Brain microvascular endothelial cell (primary cell): ENCODE results near the gene PSMD14.
A peak's percentile ranks its signal among the peaks of the same experiment; 100 is the strongest.

ENCODE experiments used
- DNase-seq: peaks from one replicate; pipeline ENCODE4 v3.0.0-alpha.2; 2020
- H3K27ac ChIP-seq: fragments of 250-450 bp; sonication (Bioruptor Pico); 2 replicates; pipeline ENCODE4 v1.5.1; 2020; ENCODE audit warnings: mild to moderate bottlenecking, moderate library complexity
- H3K27me3 ChIP-seq: fragments of 250-450 bp; sonication (Bioruptor Pico); replicated peaks from 2 replicates; pipeline ENCODE4 v1.5.1; 2020; ENCODE audit warnings: mild to moderate bottlenecking
- H3K36me3 ChIP-seq: fragments of 250-450 bp; sonication (Bioruptor Pico); replicated peaks from 2 replicates; pipeline ENCODE4 v1.5.1; 2020; ENCODE audit warnings: mild to moderate bottlenecking
- H3K4me3 ChIP-seq: 2 replicates; pipeline ENCODE4 v1.5.1; 2011; ENCODE audit warnings: low read depth, mild to moderate bottlenecking, control low read depth, low read length, moderate library complexity
- CTCF ChIP-seq: IDR thresholded peaks from 2 replicates; pipeline ENCODE4 v1.5.1; 2011; ENCODE audit warnings: low read depth, mild to moderate bottlenecking, moderate library complexity, low read length, control low read depth, inconsistent platforms; ENCODE audit errors: missing control alignments
- in situ Hi-C: cut with HindIII; loops from 2 replicates; pipeline ENCODE4 v1.10.0; 2017; ENCODE audit warnings: low sequenced_read_pairs, low pct_ligation_motif_present

Gene PSMD14

GRCh38 chr2:161370981-161371380, 62.8 kb downstream of the PSMD14 start:
- Histone ChIP-seq H3K27ac (no peak overlapping the region), H3K4me3 (no peak overlapping the region), H3K36me3 (no peaks in the 10 kb centered on the region), H3K27me3 (no peaks in the 10 kb centered on the region)
- DNase-seq = no peak
- TF ChIP-seq CTCF = no peak
- in situ Hi-C loops = no loop called here

- Histone ChIP-seq H3K36me3 (no peaks in the 10 kb centered on the region), H3K27me3 (no peaks in the 10 kb centered on the region), H3K27ac (no peak overlapping the region), H3K4me3 (no peak overlapping the region)
- in situ Hi-C loops = no loop called here
- no peak for TF ChIP-seq CTCF
- no peak for DNase-seq
Observed at GRCh38 chr2:161371869-161372268, 63.6 kb downstream of the PSMD14 start.

- Histone ChIP-seq H3K4me3 (no peak overlapping the region), H3K27me3 (no peaks in the 10 kb centered on the region), H3K27ac (no peak overlapping the region), H3K36me3 (no peaks in the 10 kb centered on the region)
- DNase-seq = peak; percentile 38
- no peak for TF ChIP-seq CTCF
- in situ Hi-C loops = no loop called here
Observed at GRCh38 chr2:161373942-161374341, 65.7 kb downstream of the PSMD14 start.

GRCh38 chr2:161374446-161374845, 66.2 kb downstream of the PSMD14 start:
- no peak for DNase-seq
- no peaks in the 10 kb centered on the region for H3K36me3 ChIP-seq
- no peak for TF ChIP-seq CTCF
- no peaks in the 10 kb centered on the region for H3K27me3 ChIP-seq
- no peak overlapping the region for H3K27ac ChIP-seq
- no peak overlapping the region for H3K4me3 ChIP-seq
- in situ Hi-C loops = no loop called here

- no peak for DNase-seq
- Histone ChIP-seq H3K27ac (no peak overlapping the region), H3K4me3 (no peak overlapping the region), H3K36me3 (no peaks in the 10 kb centered on the region), H3K27me3 (no peaks in the 10 kb centered on the region)
- in situ Hi-C loops = no loop called here
- TF ChIP-seq CTCF = no peak
Observed at GRCh38 chr2:161379740-161380139, 71.5 kb downstream of the PSMD14 start.

- Histone ChIP-seq H3K4me3 (no peak overlapping the region), H3K36me3 (no peaks in the 10 kb centered on the region), H3K27me3 (no peaks in the 10 kb centered on the region), H3K27ac (no peak overlapping the region)
- DNase-seq = no peak
- no peak for TF ChIP-seq CTCF
- in situ Hi-C loops = no loop called here
Observed at GRCh38 chr2:161381546-161381945, 73.3 kb downstream of the PSMD14 start.
